Inferior parietal cortex (tissue), 1 donor: ENCODE results near the gene MRFAP1.
"Not testable (repeated sequence)": the region's sequence is repeated elsewhere in the genome, so short reads cannot be mapped to it uniquely, and the experiment has no call there.

Experiments used
- DNase-seq: peaks from one replicate; pipeline ENCODE4 v3.0.0-alpha.2; 2016; ENCODE audit errors: extremely low spot score

Gene MRFAP1

GRCh38 chr4:6610856-6611430, 29.5 kb upstream of the MRFAP1 start:
- DNase-seq = no peak

- DNase-seq = no peak
Measured at GRCh38 chr4:6612961-6613675, 27.4 kb upstream of the MRFAP1 start.

GRCh38 chr4:6613676-6614651, 26.5 kb upstream of the MRFAP1 start:
- no peak for DNase-seq

GRCh38 chr4:6614701-6615230, 25.7 kb upstream of the MRFAP1 start:
- DNase-seq = no peak

- no peak for DNase-seq
Measured at GRCh38 chr4:6616087-6616995, 24.1 kb upstream of the MRFAP1 start.

- no peak for DNase-seq
Measured at GRCh38 chr4:6617246-6617645, 23.2 kb upstream of the MRFAP1 start.

GRCh38 chr4:6618386-6619115, 21.9 kb upstream of the MRFAP1 start:
- no peak for DNase-seq

- DNase-seq = no peak
Measured at GRCh38 chr4:6619116-6619465, 21.4 kb upstream of the MRFAP1 start.

- no peak for DNase-seq
Measured at GRCh38 chr4:6619466-6620255, 20.8 kb upstream of the MRFAP1 start.

GRCh38 chr4:6620296-6620695, 20.2 kb upstream of the MRFAP1 start:
- no peak for DNase-seq

GRCh38 chr4:6620891-6621555, 19.5 kb upstream of the MRFAP1 start:
- DNase-seq = no peak

GRCh38 chr4:6621556-6621927, 18.9 kb upstream of the MRFAP1 start:
- no peak for DNase-seq

- DNase-seq = no peak
Measured at GRCh38 chr4:6622744-6623143, 17.7 kb upstream of the MRFAP1 start.

- no peak for DNase-seq
Measured at GRCh38 chr4:6625256-6625655, 15.2 kb upstream of the MRFAP1 start.

- DNase-seq = no peak
Measured at GRCh38 chr4:6626066-6626465, 14.4 kb upstream of the MRFAP1 start.

GRCh38 chr4:6627832-6628231, 12.7 kb upstream of the MRFAP1 start:
- DNase-seq = no peak

GRCh38 chr4:6628484-6628883, 12.0 kb upstream of the MRFAP1 start:
- DNase-seq = not testable (repeated sequence)

- no peak for DNase-seq
Measured at GRCh38 chr4:6632125-6632524, 8.4 kb upstream of the MRFAP1 start.
